HEK293T (cell line): Measurements from ENCODE around the gene ABCA3.

Experiments
- CTCF ChIA-PET: fragments of 350-600 bp; formaldehyde crosslinking; extraction: SDS; loops from one replicate; lab custom pipeline; 2021; ENCODE audit warnings: antibody characterized with exemption, inconsistent platforms; lab: Yijun Ruan, JAX
- POLR2A ChIA-PET: fragments of 350-600 bp; formaldehyde crosslinking; extraction: SDS; loops from one replicate; lab custom pipeline; 2020; ENCODE audit warnings: antibody characterized with exemption, inconsistent platforms; lab: Yijun Ruan, JAX
- DNase-seq: peaks from one replicate; pipeline ENCODE4 v3.0.0; 2012; ENCODE audit warnings: mixed read lengths; ENCODE audit errors: extremely low spot score
- ARNT ChIP-seq: fragments of 450-650 bp; IDR thresholded peaks from 2 replicates; pipeline ENCODE4 v1.6.1; 2017; ENCODE audit warnings: mild to moderate bottlenecking
- BHLHE40 ChIP-seq: fragments of 450-650 bp; IDR thresholded peaks from 2 replicates; pipeline ENCODE4 v1.6.1; 2016; ENCODE audit warnings: mild to moderate bottlenecking, moderate library complexity, borderline replicate concordance
- CTBP1 ChIP-seq: fragments of 450-650 bp; IDR thresholded peaks from 2 replicates; pipeline ENCODE4 v1.6.1; 2016; ENCODE audit warnings: borderline replicate concordance
- ELF4 ChIP-seq: fragments of 450-650 bp; IDR thresholded peaks from 2 replicates; pipeline ENCODE4 v1.6.1; 2017; ENCODE audit warnings: antibody characterized with exemption
- FOXA1 ChIP-seq: fragments of 450-650 bp; IDR thresholded peaks from 2 replicates; pipeline ENCODE4 v1.6.1; 2016; ENCODE audit warnings: mild to moderate bottlenecking
- FOXK2 ChIP-seq: fragments of 450-650 bp; IDR thresholded peaks from 2 replicates; pipeline ENCODE4 v1.6.1; 2016; ENCODE audit warnings: mild to moderate bottlenecking
- FOXM1 ChIP-seq: fragments of 450-650 bp; IDR thresholded peaks from 2 replicates; pipeline ENCODE4 v1.6.1; 2017; ENCODE audit warnings: mild to moderate bottlenecking, borderline replicate concordance
- HDGF ChIP-seq: fragments of 450-650 bp; IDR thresholded peaks from 2 replicates; pipeline ENCODE4 v1.6.1; 2017; ENCODE audit warnings: antibody characterized with exemption, borderline replicate concordance
- L3MBTL2 ChIP-seq: fragments of 450-650 bp; conservative IDR thresholded peaks from 2 replicates; pipeline ENCODE4 v1.6.1; 2016; ENCODE audit warnings: mild to moderate bottlenecking
- LEF1 ChIP-seq: fragments of 450-650 bp; IDR thresholded peaks from 2 replicates; pipeline ENCODE4 v1.6.1; 2017; ENCODE audit warnings: mild to moderate bottlenecking, borderline replicate concordance
- NFRKB ChIP-seq: fragments of 450-650 bp; IDR thresholded peaks from 2 replicates; pipeline ENCODE4 v1.6.1; 2016; ENCODE audit warnings: mild to moderate bottlenecking, moderate library complexity
- PKNOX1 ChIP-seq: fragments of 450-650 bp; IDR thresholded peaks from 2 replicates; pipeline ENCODE4 v1.6.1; 2016
- SP1 ChIP-seq: fragments of 450-650 bp; IDR thresholded peaks from 2 replicates; pipeline ENCODE4 v1.6.1; 2017
- SUZ12 ChIP-seq: fragments of 450-650 bp; IDR thresholded peaks from 2 replicates; pipeline ENCODE4 v1.6.1; 2016; ENCODE audit warnings: mild to moderate bottlenecking
- TARDBP ChIP-seq: fragments of 450-650 bp; IDR thresholded peaks from 2 replicates; pipeline ENCODE4 v1.6.1; 2016
- ZNF384 ChIP-seq: fragments of 450-650 bp; IDR thresholded peaks from 2 replicates; pipeline ENCODE4 v1.6.1; 2016

Gene ABCA3

GRCh38 chr16:2287916-2288547 lies 52.5 kb downstream of the ABCA3 start:
- DNase-seq = no peak
- no peak for TF ChIP-seq PKNOX1
- no peak for TF ChIP-seq TARDBP
- no peak for TF ChIP-seq FOXA1
- TF ChIP-seq ARNT = no peak
- TF ChIP-seq ELF4 = no peak
- TF ChIP-seq FOXK2 = no peak
- no peak for TF ChIP-seq LEF1
- ChIA-PET POLR2A (interaction anchor here (1.6 to 1.8 kb wide), 2 partner anchors 9 to 19 kb away, joined by 4 to 5 read pairs; no protein-coding TSS in a partner anchor), CTCF (no interaction called here)

GRCh38 chr16:2286550-2286949 lies 54.0 kb downstream of the ABCA3 start:
- ChIA-PET POLR2A (no interaction called here), CTCF (no interaction called here)
- no peak for DNase-seq
- no peak for TF ChIP-seq L3MBTL2
- no peak for TF ChIP-seq FOXA1

- no peak for DNase-seq
- ChIA-PET POLR2A (no interaction called here), CTCF (no interaction called here)
- TF ChIP-seq L3MBTL2 (no peak), BHLHE40 (no peak), NFRKB (no peak), PKNOX1 (no peak), LEF1 (no peak), SUZ12 (no peak), FOXK2 (no peak), CTBP1 (no peak), ZNF384 (no peak), FOXM1 (no peak), ARNT (no peak), SP1 (no peak), HDGF (no peak), ELF4 (no peak), TARDBP (no peak), FOXA1 (no peak)
Measured at GRCh38 chr16:2285731-2286191, 54.8 kb downstream of the ABCA3 start.

GRCh38 chr16:2284797-2285576 lies 55.5 kb downstream of the ABCA3 start:
- no peak for DNase-seq
- POLR2A ChIA-PET = no interaction called here
- CTCF ChIA-PET = no interaction called here
- no peak for TF ChIP-seq L3MBTL2

- DNase-seq = no peak
- POLR2A ChIA-PET = no interaction called here
- TF ChIP-seq SP1 = no peak
- TF ChIP-seq NFRKB = no peak
- no peak for TF ChIP-seq FOXA1
- TF ChIP-seq ARNT = no peak
- TF ChIP-seq CTBP1 = no peak
- no peak for TF ChIP-seq L3MBTL2
- no peak for TF ChIP-seq HDGF
- TF ChIP-seq FOXM1 = no peak
- no peak for TF ChIP-seq TARDBP
- TF ChIP-seq LEF1 = no peak
- TF ChIP-seq FOXK2 = no peak
- TF ChIP-seq PKNOX1 = no peak
- no peak for TF ChIP-seq BHLHE40
- no peak for TF ChIP-seq ELF4
- TF ChIP-seq ZNF384 = no peak
- TF ChIP-seq SUZ12 = no peak
- CTCF ChIA-PET = no interaction called here
Measured at GRCh38 chr16:2284001-2284770, 56.3 kb downstream of the ABCA3 start.

- no peak for TF ChIP-seq FOXA1
- no peak for TF ChIP-seq ZNF384
- no peak for TF ChIP-seq FOXK2
- TF ChIP-seq PKNOX1 = no peak
- TF ChIP-seq FOXM1 = no peak
- TF ChIP-seq ARNT = no peak
- no peak for TF ChIP-seq L3MBTL2
- no peak for TF ChIP-seq BHLHE40
- no peak for TF ChIP-seq TARDBP
- no peak for TF ChIP-seq LEF1
- no peak for TF ChIP-seq NFRKB
- no peak for TF ChIP-seq HDGF
- no peak for TF ChIP-seq ELF4
- no peak for TF ChIP-seq SP1
- no peak for TF ChIP-seq SUZ12
- TF ChIP-seq CTBP1 = no peak
- no peak for DNase-seq
- POLR2A ChIA-PET = no interaction called here
- CTCF ChIA-PET = no interaction called here
Measured at GRCh38 chr16:2282866-2283555, 57.5 kb downstream of the ABCA3 start.
